HG02678 (cell line): ENCODE results near the gene MAPK11.
A peak's percentile ranks its signal among the peaks of the same experiment; 100 is the strongest.
"Not testable (repeated sequence)": the region's sequence is repeated elsewhere in the genome, so short reads cannot be mapped to it uniquely, and the experiment has no call there.

ENCODE experiments used
- ATAC-seq: cut with Tn5 transposase; IDR thresholded peaks from one replicate; pipeline ENCODE4 v1.9.1; 2021; ENCODE audit warnings: mild to moderate bottlenecking, moderate library complexity; ENCODE audit not compliant: unreplicated experiment

Gene MAPK11

DNA sequence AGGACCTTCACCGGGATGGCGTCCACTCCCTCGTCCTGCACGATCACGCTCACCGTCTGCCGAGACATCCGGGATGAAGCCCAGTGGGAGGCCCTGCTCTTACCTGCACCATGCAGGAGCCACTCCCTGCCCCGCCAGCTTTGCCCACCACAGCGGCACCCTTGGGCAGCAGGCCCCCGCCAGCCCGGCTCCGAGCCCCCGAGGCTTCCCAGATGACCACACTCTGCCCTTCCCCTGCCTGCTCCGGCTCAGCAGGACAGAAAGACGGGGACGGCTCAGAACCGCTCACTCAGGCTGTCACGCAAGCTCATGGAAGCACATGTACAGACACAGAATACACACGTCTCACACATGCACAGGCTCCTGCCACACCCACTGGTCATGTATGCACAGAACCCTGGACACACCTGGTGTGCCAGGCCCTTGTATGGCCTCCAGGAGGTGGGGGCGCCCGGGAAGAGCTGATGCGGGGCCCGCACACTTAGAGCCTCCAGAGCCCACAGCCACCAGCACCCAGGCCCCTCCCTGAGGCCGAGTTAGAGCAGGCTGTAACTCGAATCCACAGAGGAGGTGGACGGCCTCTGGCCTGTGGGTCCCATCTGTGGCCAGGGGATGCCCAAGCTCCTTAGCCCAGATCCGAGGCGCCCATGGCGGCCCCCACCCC lies 8.9 kb upstream of the MAPK11 start:
- no peak for ATAC-seq

DNA sequence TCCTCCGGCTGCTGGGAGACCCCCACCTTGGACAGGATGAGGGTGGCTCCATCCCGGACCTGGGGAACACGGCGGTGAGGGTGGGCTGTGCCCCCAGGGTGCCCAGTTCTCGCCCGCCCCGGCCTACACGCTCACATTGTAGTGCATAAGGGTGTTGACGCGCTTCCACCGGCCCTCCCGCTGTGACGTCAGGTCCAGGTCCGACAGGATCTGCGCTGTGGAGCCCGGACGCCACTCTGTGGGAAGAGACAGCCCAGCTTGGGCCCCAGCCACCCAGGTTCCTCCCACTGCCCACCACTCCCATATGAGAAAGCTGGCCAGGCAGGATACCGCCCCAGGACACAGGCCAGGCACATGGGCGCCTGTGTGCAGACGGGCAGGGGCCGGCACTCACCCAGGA lies 8.3 kb upstream of the MAPK11 start:
- ATAC-seq: no peak

- no peak for ATAC-seq
Observed at GRCh38 chr22:50277761-50278160, 7.6 kb upstream of the MAPK11 start.

GRCh38 chr22:50276143-50276542 lies 6.0 kb upstream of the MAPK11 start:
- peak; percentile 68 for ATAC-seq

- ATAC-seq: no peak
Observed at GRCh38 chr22:50275181-50276055, 5.2 kb upstream of the MAPK11 start.

DNA sequence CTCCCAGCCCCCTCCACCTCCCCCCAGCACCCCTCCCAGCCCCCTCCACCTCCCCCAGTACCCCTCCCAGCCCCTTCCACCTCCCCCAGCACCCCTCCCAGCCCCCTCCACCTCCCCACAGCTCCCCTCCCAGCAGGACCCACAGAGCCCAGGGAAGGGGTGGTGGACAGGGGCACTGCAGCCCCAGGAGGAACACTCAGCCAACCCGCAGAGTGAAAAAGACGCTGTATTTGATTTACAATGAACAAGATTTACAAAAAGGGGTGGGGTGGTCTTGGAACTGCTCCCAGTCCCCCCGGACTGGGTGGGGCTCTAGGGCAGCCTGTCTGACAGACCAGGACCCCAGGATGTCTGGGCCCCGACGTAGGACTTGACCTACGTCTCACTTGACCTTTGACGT lies 4.6 kb upstream of the MAPK11 start:
- ATAC-seq: no peak

- ATAC-seq: no peak
Observed at GRCh38 chr22:50274311-50274710, 4.1 kb upstream of the MAPK11 start.

- not testable (repeated sequence) for ATAC-seq
Observed at GRCh38 chr22:50273781-50274180, 3.6 kb upstream of the MAPK11 start.

DNA sequence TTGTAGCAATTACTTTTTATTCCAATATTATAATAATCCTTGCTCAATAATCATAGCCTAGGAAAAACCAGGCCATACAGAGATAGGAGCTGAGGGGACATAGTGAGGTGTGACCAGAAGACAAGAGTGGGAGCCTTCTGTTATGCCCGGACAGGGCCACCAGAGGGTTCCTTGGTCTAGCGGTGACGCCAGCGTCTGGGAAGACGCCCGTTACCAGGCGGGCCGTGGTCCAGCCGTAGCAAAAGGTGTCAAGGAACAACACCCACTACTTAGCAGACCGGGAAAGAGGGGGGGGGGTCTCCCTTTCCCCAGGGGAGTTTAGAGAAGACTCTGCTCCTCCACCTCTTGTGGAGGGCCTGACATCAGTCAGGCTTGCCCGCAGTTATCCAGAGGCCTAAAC lies 3.2 kb upstream of the MAPK11 start:
- ATAC-seq: not testable (repeated sequence)

- ATAC-seq: no peak
Observed at GRCh38 chr22:50272044-50272802, 2.0 kb upstream of the MAPK11 start.

- no peak for ATAC-seq
Observed at GRCh38 chr22:50271519-50271970, 1.4 kb upstream of the MAPK11 start.

DNA sequence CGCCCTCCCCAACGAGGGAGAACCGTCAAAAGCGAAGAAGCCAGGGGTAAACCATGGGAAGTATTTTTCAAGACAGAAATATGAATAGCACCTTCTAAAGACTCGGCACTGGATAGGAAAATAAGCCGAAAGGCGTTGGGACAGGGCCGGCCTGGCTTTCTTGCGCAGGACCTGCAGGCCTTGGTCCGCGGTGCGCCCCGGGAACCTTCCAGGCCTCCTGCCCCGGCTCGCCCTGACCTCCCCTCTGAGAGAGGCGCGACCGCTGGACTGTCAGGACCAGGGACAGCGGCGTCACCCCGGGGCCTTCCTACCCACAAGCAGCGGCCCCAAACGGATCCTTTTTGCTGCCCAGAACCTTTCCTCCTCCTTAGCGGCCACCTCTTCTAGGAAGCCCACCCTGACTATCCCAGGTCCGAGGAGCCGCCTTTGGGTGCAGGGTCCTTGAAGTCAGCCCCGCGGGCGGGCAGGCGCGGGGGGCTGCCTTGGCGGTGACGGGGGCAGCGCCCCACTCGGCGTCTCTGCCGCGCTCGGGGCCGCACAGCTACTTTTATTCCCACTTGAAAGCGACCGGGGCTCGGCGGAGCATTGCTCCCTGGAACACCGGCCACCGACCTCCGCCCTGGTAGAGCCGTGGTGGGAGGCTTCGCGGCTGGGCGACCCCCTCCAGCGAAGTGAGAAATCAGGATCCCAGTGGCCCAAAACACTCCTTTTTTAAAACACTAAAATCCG lies 650 bp upstream of the MAPK11 start:
- no peak for ATAC-seq

- ATAC-seq: no peak
Observed at GRCh38 chr22:50269573-50269969, 609 bp downstream of the MAPK11 start.

GRCh38 chr22:50268655-50269113 lies 1.5 kb downstream of the MAPK11 start:
- ATAC-seq: no peak

DNA sequence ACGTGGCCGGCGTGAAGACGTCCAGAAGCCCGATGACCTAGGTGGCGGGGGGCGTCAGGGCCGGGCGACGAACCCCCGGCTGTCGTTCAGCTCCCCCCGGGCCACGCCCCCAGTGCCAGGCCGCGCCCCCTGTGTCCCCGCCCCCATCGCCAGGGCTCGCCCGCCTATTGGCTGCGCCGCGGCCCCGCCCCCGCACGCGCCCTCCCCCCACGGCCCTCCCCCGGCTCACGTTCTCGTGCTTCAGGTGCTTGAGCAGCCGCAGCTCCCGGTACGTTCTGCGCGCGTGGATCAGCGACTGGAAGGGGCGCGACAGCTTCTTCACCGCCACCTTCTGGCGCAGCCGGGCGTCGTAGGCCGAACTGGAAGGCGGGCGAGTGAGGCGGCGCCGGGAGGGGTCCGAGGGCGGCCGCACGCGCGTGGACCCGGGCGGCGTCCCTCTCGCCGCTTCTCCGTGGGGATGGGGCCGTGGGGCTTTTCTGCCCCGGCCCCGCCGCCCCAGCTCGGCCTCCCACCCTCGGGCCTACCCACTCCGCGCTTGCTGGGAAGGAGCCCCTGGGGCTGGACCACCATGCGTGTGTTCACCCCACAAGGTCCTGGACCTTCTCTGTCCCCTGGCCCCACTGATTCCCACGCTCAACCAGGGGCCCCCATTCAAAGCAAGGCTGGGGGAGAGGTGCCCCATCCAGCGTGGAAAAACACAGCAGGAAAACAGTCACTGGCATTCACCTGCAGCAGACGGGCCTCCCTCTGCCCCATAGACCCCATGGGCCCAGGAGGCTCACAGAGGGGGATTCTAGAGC lies 2.4 kb downstream of the MAPK11 start:
- no peak for ATAC-seq

GRCh38 chr22:50266994-50267393 lies 3.2 kb downstream of the MAPK11 start:
- no peak for ATAC-seq

GRCh38 chr22:50264946-50265669 lies 5.1 kb downstream of the MAPK11 start:
- no peak for ATAC-seq

DNA sequence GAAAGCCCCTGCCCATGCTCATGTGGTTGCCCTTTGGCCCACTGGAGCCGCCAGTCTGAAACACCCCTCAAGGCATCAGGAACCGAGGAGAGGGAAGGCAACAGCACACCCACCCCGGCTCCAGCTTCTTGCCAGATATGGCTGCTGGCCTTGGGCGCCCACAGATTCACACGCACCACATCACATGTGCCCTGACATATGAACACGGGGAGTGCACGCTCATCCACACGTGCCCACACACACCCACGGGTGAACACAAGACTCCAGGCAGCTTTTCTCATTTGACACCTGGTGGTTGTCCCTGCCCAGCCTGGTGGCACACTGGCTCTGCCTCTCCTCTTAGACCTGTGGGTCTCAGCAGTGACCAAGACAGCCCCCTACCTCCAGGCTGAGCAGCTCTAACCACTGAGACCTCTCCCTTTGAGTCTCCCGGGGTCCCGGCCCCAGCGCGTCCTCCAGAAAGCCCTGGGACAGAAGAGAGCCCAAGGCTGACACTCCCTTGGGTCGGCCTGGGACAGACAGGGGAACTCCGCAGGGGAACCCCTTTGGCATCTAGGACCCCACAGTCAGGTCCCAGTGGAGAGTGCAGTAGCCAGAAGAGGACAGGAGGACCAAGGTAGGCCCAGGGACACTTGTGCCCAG lies 6.0 kb downstream of the MAPK11 start:
- no peak for ATAC-seq
